Measurements from ENCODE around the gene ILDR2.

Gene ILDR2, protein sequence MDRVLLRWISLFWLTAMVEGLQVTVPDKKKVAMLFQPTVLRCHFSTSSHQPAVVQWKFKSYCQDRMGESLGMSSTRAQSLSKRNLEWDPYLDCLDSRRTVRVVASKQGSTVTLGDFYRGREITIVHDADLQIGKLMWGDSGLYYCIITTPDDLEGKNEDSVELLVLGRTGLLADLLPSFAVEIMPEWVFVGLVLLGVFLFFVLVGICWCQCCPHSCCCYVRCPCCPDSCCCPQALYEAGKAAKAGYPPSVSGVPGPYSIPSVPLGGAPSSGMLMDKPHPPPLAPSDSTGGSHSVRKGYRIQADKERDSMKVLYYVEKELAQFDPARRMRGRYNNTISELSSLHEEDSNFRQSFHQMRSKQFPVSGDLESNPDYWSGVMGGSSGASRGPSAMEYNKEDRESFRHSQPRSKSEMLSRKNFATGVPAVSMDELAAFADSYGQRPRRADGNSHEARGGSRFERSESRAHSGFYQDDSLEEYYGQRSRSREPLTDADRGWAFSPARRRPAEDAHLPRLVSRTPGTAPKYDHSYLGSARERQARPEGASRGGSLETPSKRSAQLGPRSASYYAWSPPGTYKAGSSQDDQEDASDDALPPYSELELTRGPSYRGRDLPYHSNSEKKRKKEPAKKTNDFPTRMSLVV

DNA sequence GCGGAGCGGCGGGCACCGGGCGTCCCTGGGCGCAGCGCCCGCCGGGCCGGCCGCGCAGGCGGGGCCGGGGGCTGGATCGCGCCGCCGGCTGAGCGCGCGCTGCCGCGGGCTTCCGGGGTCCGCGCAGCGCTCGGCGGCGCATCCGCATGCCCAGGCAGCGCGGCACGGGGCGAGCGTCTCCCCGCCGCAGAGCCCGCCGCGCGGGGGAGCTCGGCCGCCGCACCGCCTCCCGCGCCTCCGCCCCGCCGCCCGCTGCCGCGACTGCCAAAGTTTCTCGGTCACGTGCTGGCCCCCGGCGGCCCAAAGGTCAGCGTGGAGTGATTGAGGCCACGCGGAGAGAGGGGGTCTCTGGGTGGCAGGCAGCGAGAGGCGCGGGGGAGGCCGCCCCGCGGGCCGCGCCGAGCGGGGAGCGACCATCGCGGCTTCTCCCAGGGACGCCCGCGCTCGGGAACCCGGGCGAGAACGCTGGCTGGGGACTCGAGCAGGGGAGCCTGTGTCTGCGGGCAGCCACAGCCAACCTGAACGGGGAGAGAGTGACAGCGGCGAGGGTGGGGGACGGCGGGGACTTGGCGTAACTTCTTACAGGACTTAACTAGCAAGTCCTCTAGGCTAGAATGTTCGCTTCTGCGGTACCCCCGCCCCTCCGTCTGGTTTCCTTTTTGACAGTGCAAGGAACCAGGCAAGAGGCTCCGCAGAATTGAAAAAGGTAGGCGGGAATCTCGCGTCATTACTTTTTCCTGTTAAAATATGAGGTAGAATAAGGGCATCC is at the start of gene ILDR2:
Gene ILDR2, minus strand, starts transcription at position 180 of the 769 bp plus-strand sequence. CDS start 272 bp downstream, outside the sequence.
- in situ Hi-C loops (cut with MboI; ENCODE audit: low sequenced_read_pairs), result no loop called here

DNA sequence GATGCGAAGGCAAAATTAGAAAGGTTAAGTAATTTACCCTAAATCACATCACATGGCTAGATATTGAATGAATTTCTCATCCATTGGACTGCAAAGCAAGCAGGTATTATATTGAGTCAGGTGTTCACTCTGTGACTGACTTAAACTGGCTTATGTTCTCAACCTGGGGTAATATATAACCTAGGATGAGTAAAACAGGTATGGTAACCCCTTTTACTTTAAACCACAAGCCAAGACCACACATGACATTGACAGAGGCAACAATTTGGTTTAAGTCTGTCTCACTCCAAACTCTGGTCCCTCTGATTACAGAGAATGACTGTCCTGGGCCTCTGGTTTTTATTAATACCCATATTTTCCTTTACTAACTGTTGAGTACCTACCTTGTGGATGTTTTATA is 47.0 kb upstream of the ILDR2 start:
- in situ Hi-C loops (cut with MboI; ENCODE audit: low sequenced_read_pairs), result no loop called here

DNA sequence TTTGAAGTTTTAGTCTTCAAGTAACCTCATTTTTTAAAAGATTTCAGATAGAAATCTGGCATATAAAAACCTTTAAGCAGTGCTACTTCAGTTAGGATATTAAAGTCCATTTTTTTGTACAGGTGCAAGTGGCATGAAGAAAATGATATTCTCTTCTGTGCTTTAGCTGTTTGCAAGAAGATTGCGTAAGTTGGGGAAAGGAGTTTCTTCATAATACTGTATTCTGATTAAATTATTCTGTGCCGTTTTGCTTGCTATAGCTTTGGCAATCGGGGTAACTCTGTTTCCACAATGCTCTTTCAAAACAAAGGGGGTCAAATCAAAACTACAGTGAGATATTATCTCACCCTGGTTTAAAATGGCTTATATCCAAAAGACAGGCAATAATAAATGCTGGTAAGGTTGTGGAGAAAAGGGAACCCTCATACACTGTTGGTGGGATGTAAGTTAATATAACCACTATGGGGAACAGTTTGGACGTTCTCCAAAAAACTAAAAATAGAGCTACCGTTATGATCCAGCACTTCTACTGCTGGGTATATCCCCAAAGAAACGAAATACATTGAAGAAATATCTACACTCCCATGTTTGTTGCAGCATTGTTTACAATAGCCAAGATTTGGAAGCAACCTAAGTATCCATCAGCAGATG is 40.9 kb upstream of the ILDR2 start:
- in situ Hi-C loops (cut with MboI; ENCODE audit: low sequenced_read_pairs), result no loop called here

DNA sequence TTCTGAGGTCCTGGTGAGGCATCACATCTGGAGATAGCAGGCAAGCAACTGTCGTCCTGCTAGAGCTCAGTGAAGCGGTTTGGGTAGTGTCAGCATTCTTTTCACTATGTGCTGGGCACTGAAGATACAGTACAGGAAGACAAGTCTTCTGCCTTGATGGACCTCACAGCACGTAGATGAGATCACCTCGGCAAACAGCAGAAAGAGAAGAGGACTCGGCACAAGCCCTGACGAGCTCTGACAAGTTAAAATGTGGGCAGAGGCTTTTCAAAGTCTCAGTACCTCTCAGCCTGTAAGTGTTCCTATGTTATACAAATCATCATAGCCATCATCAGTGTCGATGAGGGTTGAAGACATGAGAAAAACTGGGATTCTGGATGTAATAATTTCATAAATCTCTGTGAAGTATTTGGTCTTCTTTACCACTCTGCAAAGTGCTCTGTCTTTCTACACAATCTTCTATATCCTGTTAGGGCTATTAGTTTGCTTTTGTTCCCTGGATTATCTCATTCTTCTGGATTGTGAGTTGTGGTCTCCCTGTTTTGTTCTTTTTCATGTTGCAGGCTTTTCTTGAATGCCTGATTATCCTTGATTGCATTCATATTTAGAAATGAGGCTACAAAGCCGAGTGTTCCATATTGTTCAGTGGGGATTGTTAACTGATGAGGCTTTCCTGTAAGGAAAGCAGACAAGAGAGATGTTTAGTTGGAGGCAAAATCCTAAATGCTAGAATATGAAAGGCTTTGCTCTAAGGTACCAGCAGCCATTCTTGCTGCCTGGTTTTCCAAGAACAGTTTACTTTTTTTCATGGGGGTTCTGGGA is 38.0 kb upstream of the ILDR2 start:
- in situ Hi-C loops (cut with MboI; ENCODE audit: low sequenced_read_pairs), result no loop called here

DNA sequence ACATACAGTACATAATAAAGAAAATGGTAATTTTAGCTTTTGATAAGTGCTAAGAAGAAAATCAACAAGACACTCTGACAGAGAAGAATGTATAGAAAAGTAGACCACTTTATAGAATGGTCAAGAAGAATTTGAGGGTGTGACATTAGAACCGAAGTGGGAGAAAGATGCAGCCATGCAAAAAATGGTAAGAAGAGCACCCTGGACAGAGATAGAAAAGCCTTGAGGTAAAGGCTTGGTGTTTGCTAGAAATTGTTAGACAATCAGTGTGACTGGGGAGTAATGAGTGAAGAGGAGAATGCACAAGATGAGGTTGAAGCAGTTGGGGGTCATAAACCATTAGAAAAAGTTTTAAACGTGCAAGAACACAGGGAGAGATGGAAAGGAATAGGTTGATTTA is 37.2 kb upstream of the ILDR2 start:
- in situ Hi-C loops (cut with MboI; ENCODE audit: low sequenced_read_pairs), result no loop called here

DNA sequence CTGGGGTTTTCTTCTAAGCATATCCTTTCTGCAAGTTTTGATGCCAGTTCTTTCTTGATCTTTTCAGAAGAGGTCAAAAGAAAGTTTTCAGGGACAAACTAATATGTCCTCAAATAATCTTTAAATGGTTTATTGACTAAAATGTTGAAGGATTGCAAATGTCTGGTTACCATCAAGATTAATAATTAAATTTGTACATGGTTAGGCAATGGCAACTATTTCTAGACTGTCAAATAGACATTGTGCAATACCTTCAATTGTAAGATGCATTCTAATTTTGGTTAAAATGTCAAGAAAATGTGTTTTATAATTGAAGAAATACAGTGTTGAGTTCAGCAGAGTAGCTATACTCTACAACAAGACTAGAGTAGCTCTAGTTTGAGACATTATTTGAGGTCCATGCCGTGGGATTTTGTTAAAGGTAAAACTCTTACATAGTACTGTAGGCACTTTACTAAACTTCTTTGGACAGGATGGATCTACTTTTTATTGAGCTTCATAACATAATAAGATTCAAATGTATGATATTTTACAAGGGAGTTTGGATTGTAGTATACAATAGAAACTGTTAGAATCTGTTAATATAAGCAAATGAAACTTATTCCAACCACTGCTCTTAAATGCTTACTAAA is 36.3 kb upstream of the ILDR2 start:
- in situ Hi-C loops (cut with MboI; ENCODE audit: low sequenced_read_pairs), result no loop called here

DNA sequence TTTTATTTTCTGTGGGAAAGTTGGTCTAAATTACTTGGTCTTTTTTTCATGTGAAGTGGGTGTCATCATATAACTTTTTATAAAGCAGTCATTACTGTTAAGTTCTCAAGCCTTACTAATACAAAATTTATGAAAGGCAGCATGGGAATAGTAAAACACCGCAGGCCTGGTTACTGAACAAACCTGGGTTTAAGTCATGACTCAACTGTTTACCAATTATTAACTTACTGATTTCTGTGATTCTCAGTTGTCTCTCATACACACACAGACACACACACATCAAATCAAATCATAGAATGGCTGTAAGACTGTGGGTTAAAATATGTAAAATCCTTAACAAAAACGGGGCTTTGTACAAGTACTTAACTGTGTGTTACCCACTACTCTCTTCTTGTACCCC is 28.4 kb upstream of the ILDR2 start:
- in situ Hi-C loops (cut with MboI; ENCODE audit: low sequenced_read_pairs), result no loop called here

DNA sequence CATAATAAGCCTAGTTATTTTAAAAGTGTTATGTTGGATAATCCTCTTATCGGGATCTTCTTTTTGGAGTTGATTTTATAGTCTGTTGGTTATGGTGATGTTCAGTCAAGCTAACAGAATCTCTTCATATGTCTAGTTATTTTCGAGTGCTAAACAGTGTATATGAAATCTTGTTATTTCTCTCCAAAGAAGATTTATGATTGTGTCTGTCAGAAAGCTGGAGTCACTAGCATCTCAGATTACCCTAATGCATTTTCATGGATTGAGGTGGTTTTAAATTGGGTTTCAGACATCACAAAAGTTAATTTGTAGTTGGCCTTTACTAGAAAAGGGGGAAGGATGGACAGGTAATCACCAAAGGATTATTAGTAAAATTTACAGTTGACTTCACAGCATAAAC is 27.0 kb upstream of the ILDR2 start:
- in situ Hi-C loops (cut with MboI; ENCODE audit: low sequenced_read_pairs), result no loop called here

DNA sequence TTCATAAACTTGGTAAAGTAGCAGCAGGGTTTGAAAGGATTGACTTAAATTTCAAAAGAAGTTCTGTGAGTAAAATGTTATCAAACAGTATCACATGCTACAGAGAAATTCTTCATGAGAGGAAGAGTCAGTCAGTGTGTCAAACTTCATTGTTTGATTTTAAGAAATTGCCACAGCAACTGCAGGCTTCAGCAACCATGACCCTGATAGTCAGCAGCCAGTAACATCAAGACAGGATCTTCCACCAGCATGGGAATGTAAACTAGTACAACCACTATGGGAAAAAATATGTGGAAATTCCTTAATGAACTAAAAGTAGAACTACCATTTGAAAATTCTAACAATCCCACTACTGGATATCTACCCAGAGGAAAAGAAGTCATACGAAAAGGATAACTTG is 25.2 kb upstream of the ILDR2 start:
- in situ Hi-C loops (cut with MboI; ENCODE audit: low sequenced_read_pairs), result no loop called here

DNA sequence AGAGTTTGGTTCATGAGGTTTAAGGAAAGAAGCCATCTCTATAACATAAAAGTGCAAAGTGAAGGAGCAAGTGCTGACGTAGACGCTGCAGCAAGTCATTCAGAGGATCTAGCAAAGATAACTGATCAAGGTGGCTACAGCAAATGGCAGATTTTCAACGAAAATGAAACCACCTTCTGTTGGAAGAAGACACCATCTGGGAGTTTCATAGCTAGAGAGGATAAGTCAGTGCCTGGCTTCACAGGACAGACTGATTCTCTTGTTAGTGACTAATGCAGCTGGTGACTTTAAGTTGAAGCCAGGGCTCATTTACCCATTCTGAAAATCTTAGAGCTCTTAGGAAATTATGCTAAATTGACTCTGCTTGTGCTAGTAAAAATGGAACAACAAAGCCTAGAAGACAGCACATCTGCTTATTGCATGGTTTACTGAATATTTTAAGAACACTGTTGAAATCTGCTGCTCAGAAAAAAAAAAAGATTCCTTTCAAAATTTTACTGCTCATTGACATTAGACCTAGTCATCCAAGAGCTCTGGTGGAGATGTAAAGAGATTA is 24.2 kb upstream of the ILDR2 start:
- in situ Hi-C loops (cut with MboI; ENCODE audit: low sequenced_read_pairs), result no loop called here

DNA sequence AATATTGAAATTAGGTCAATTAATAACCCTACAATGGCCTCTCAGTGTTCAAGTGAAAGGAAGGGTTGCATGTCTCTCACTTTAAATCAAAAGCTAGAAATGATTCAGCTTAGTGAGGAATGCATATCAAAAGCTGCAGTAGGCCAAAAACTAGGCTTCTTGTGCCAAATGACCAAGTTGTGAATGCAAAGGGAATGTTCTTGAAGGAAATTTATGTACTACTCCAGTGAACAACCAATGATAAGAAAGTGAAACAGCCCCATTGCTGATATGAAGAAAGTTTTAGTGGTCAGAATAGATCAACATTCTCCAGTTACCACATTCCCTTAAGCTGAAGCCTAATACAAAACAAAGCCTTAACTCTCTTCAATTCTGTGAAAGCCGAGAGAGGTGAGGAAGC is 23.7 kb upstream of the ILDR2 start:
- in situ Hi-C loops (cut with MboI; ENCODE audit: low sequenced_read_pairs), result no loop called here

DNA sequence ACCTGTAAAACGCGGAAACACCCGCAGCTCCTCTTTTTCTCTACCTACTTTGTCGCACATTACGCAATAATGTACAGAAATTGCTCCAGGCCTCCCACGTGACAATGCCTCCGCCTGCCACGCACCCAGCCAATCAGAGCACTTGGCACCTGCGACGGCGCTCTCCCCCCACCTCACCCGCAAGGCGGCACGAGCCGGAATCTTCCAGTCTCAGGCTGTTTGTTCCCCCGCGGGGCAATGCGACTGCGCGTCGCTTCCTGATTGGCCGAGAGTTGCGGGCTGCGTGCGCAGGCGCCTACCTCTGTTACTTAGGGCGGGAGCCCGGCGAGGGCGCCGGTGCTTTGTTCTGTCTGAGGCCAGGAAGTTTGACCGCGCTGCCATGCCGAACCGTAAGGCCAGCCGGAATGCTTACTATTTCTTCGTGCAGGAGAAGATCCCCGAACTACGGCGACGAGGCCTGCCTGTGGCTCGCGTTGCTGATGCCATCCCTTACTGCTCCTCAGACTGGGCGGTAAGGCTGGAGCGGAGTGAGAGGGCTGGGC is 13.7 kb upstream of the ILDR2 start, which contains the start of gene MAEL:
Gene MAEL, plus strand, starts transcription at position 307 of the 542 bp plus-strand sequence. Its CDS starts 73 bp downstream, at position 380.
- in situ Hi-C loops (cut with MboI; ENCODE audit: low sequenced_read_pairs), result no loop called here

DNA sequence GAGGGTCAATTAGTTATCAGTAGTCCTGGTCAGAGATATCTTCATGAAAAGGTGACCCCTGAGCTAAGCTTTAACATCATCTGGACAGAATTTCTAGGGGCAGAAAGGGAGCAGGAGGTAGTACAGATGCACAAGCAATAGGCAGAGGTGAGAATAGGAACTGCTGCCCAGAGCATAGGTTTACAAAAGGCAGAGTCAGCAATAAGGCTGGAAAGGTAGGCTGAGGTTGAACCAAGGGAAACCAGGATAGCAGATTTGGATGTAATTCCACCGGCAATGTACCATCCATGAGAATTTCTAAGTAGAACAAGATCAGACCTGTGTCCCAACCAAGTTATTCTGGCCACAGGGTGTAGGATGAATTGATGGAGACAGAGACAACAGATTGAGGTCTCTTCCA is 6.2 kb upstream of the ILDR2 start:
- in situ Hi-C loops (cut with MboI; ENCODE audit: low sequenced_read_pairs), result no loop called here

DNA sequence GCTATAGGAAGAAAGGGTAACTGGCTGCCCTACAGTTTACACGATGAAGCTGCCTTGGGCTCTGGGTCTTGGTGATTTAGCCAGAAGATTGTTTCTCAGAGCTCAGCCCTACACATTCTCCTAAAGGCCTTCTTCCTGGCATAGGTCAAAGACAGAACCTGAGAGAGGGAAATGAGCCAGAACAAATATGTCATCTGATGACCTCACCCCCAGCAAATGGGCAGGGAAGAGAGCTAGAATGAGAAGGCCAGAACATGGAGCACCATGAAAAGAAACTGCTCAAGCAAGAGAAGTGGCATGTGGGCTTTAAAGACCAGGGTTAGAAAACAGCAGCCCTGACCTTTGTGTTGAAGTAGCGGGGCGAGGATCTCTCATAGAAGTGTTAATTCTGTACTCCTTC is 5.5 kb upstream of the ILDR2 start:
- in situ Hi-C loops (cut with MboI; ENCODE audit: low sequenced_read_pairs), result no loop called here

DNA sequence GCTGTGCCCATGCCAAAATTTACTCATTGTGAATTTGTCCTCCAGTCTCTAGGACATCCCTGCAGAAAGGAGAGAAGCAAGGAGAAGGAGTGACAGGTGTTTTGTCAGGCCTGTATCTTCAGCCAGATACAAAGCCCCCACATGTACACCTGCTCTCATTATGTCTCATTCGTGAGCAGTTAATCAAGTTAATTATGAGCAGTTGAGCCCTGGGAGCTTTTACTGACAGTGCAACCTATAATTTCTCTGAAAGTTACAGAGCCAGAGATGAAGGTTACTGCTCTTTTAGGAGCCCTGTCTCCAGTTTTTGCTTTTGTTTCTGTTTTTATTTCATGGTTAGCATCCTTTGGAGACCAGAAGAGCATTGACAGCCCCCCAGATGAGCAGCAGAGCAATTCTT is 5.0 kb upstream of the ILDR2 start:
- in situ Hi-C loops (cut with MboI; ENCODE audit: low sequenced_read_pairs), result no loop called here

DNA sequence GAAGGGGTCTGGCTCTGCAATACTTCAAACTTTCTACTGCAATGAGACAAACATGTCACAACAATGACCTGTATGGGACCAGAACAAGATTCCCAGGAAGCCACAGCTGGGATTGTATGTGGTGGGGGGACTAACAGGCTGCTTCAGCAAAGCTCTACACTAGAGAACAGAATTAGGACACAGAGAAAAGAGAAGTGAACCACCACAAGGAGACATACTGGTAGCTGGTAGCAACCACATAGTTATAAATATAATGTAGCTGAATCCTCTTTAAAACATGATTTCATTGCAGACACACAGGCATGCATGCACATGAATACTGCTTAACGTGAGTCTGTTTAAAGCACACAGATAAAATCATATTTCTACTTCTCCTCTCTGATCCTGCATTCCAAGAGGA is 3.5 kb upstream of the ILDR2 start:
- in situ Hi-C loops (cut with MboI; ENCODE audit: low sequenced_read_pairs), result no loop called here

DNA sequence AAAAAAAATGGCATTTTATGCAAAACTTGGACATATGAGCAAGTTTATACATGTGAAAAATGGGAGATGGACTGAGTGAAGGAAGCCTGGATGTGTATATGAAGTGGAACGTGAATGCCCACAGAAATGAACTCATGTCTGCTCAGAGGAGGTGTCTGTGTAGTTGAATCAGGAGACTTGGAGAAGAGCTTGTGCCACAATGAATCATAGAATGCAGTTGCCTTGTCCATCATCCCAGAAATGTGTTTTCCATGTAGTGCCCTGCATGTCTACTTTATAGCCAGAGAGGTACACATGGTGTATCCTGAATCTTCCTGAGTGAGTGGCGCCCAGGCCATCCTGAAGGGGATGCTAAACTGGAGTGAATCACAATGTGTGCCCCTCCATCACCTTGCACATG is 2.6 kb upstream of the ILDR2 start:
- in situ Hi-C loops (cut with MboI; ENCODE audit: low sequenced_read_pairs), result no loop called here

DNA sequence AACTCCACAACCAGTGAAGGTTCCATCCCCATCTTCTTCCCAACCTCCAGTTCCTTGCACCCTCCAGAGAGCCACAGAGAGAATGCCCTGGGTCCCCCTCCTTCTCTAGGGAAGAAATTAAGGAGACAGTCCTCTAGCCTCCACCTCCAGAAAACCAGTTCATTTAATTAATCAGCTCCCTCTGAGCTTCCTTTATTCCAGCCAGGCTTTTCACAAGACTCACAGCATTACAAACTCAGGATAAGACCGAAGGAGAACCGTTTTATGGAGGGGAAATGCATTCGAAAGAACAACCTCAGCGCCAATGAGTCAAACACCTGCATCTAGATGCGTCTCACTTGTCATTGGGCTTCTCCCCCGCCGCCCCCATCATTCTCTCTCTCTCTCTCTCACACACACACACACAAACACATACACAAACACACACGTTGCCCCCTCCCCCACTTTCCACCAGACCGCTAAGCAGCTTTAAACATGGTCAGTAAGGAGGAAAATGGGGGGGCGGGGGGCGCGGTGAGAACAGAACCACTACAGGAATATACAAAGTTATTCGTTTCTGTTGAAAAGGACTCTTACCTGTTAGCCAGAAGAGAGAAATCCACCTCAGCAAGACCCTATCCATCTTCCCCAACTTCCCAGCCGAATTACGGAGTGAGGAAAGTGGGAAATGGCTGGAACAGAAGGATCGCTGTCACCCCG is 544 bp downstream of the ILDR2 start:
- in situ Hi-C loops (cut with MboI; ENCODE audit: low sequenced_read_pairs), result no loop called here

DNA sequence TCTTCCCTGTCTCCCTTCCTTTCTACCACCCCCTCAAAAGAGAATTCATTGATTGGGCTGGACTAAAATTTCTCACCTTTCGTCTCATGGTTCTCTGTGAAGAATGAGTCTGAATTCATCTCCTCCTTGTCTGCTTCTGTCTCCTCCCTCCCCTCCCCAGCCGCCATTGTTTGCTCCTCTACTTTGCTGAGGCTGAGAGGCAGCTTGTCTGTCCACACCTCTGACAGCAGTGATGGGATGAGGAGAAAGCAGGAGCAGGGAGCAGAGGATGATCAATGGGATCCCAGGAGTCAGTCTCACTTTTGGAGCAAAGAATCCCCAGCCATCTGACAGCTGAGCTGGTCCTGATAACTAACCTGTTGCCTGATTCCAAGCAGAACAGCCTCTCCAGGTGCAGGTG is 2.5 kb downstream of the ILDR2 start:
- in situ Hi-C loops (cut with MboI; ENCODE audit: low sequenced_read_pairs), result no loop called here
